GM12892 (cell line): ENCODE measurements around the gene LDLRAD4.

Experiments
- POLR2A ChIP-seq: IDR thresholded peaks from 2 replicates; pipeline ENCODE4 v1.6.1; 2011; ENCODE audit warnings: low read depth, low read length, control low read depth
- POLR2AphosphoS5 ChIP-seq: IDR thresholded peaks from 2 replicates; pipeline ENCODE4 v1.6.1; 2011; ENCODE audit warnings: low read depth, low read length, control low read depth
- TAF1 ChIP-seq: IDR thresholded peaks from 2 replicates; pipeline ENCODE4 v1.6.1; 2011; ENCODE audit warnings: low read depth, mild to moderate bottlenecking, control low read depth, low read length, borderline replicate concordance

DNA sequence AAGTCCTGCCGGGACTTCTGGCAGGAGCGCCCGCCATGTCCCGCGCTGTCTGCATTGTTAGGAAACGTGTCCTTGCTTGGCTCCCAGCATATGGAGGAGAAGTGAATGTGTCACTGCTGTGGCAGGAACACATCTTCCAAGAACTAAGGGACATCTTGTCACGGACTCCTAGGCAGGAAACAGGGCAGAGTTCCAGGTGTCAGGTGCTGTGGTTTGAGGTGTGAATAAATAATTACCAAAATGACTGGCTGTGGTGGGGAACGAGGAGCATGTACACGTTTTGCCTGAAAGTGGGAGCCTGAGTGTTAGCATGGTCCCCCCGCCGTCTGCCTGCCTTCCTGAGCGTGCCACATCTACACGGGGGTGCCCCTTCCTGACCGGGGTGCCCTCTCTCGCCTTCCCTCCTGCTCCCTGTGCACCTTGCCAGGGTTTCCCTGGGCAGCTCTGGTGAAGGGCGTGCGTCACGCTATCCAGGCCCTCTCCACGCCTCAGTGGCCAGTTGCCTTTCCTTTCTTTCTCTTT, 237.5 kb downstream of the LDLRAD4 start:
- TF ChIP-seq POLR2A (no peak), POLR2AphosphoS5 (no peak), TAF1 (no peak)
